PC-9 (cell line): ENCODE results near the gene LRRTM4.

Experiments
- CTCF ChIP-seq: fragments of 200-600 bp; sonication (generic); conservative IDR thresholded peaks from 2 replicates; pipeline ENCODE4 v1.6.1; 2017; ENCODE audit warnings: mixed run types, antibody characterized with exemption, mild to moderate bottlenecking, moderate library complexity
- EZH2 ChIP-seq: fragments of 200-600 bp; sonication (generic); IDR thresholded peaks from 2 replicates; pipeline ENCODE4 v1.8.0; 2017; ENCODE audit warnings: antibody characterized with exemption, low read depth

GRCh38 chr2:77469106-77469505 lies 53.1 kb downstream of the LRRTM4 start:
- TF ChIP-seq CTCF: no peak
- no peak for TF ChIP-seq EZH2
